HepG2 (cell line): ENCODE data around the gene PCDH10. TPM values are rescaled to one million over a fixed set of nuclear protein-coding genes. Genes with fewer than 3 reads are reported as not detected.

Experiments used
- ATAC-seq: fragments of 200-7000 bp; cut with Tn5 transposase; 3 replicates; pipeline ENCODE4 v1.9.1; 2020; ENCODE audit warnings: mild to moderate bottlenecking, moderate library complexity
- BruUV-seq: library from RNA; stranded (reverse); fragments of 400-500 nt; replicated peaks from 2 replicates; lab custom pipeline; 2021; lab: Mats Ljungman, UMichigan
- CTCF ChIA-PET: fragments of 300-600 bp; formaldehyde crosslinking; extraction: SDS; loops from one replicate; lab custom pipeline; 2021; ENCODE audit warnings: low total read pairs, inconsistent platforms, low intra/inter-chr PET ratio; lab: Yijun Ruan, JAX
- POLR2A ChIA-PET: fragments of 350-600 bp; sonication (Branson Sonifier 250); formaldehyde crosslinking; loops from one replicate; lab custom pipeline; 2020; ENCODE audit warnings: antibody characterized with exemption, inconsistent platforms; lab: Yijun Ruan, JAX
- DNase-seq: peaks from one replicate; pipeline ENCODE4 v3.0.0-alpha.2; 2015; ENCODE audit warnings: low spot score
- FAIRE-seq: peaks from 3 replicates; lab custom pipeline; 2011; peaks lifted over from hg19 to GRCh38; lab: Jason Lieb, UNC
- H2AFZ ChIP-seq: one replicate; pipeline ENCODE4 v1.6.1; 2011; ENCODE audit warnings: low read length, inconsistent platforms
- H3K27ac ChIP-seq: fragments of 300-600 bp; 3 replicates; pipeline ENCODE4 v1.8.0; 2011; ENCODE audit warnings: mixed run types, mild to moderate bottlenecking, mixed read lengths, low read length, inconsistent platforms; ENCODE audit not compliant: insufficient read depth; ENCODE audit errors: extremely low read length
- H3K27me3 ChIP-seq, 2 experiments: fragments of 200-600 bp in 1 of 2; 2 replicates in 1 of 2; 3 replicates in 1 of 2; pipeline versions ENCODE4 v1.6.0 to v1.8.0; 2011; ENCODE audit warnings: low read length in 2 of 2, mild to moderate bottlenecking in 2 of 2, moderate library complexity in 2 of 2, inconsistent platforms in 1 of 2; ENCODE audit not compliant: insufficient read depth in 2 of 2, control insufficient read depth in 1 of 2
- H3K36me3 ChIP-seq, 2 experiments: fragments of 200-600 bp in 1 of 2; replicated peaks in 1 of 2; 2 replicates in 1 of 2; 3 replicates in 1 of 2; pipeline versions ENCODE4 v1.5.1 to v1.8.0; 2011; ENCODE audit warnings: low read length in 2 of 2, inconsistent platforms in 1 of 2; ENCODE audit not compliant: insufficient read depth in 2 of 2, control insufficient read depth in 1 of 2
- H3K4me1 ChIP-seq: 2 replicates; pipeline ENCODE4 v1.5.1; 2012; ENCODE audit warnings: low read length, inconsistent platforms; ENCODE audit not compliant: insufficient read depth
- H3K4me2 ChIP-seq: 2 replicates; pipeline ENCODE4 v1.6.0; 2011; ENCODE audit warnings: low read depth, low read length, inconsistent platforms
- H3K4me3 ChIP-seq, 3 experiments: fragments of 200-600 bp in 1 of 3; sonication (generic), shearing (Covaris generic) in 1 of 3; replicated peaks in 1 of 3; 2 replicates each; pipeline ENCODE4 v1.5.1; 2011 to 2016; ENCODE audit warnings: low read length in 3 of 3, inconsistent platforms in 2 of 3, low read depth in 2 of 3, mild to moderate bottlenecking in 2 of 3, control low read depth in 1 of 3, mixed read lengths in 1 of 3; ENCODE audit not compliant: insufficient read depth in 1 of 3
- H3K79me2 ChIP-seq: one replicate; pipeline ENCODE4 v1.6.1; 2011; ENCODE audit warnings: low read length, inconsistent platforms; ENCODE audit not compliant: insufficient read depth
- H3K9ac ChIP-seq: 2 replicates; pipeline ENCODE4 v1.6.0; 2011; ENCODE audit warnings: mild to moderate bottlenecking, low read depth, low read length, inconsistent platforms; ENCODE audit not compliant: insufficient read depth
- H3K9me3 ChIP-seq: 2 replicates; pipeline ENCODE4 v1.5.1; 2012; ENCODE audit warnings: mild to moderate bottlenecking, low read length
- H4K20me1 ChIP-seq: 2 replicates; pipeline ENCODE4 v1.6.0; 2011; ENCODE audit warnings: inconsistent platforms, mild to moderate bottlenecking, low read length, moderate library complexity; ENCODE audit not compliant: insufficient read depth
- E2F1 ChIP-seq: sonication (generic); formaldehyde crosslinking; IDR thresholded peaks from 2 replicates; pipeline ENCODE4 v1.5.0; 2020; ENCODE audit warnings: missing genetic modification reagents
- ISL2 ChIP-seq: sonication (generic); formaldehyde crosslinking; IDR thresholded peaks from 2 replicates; pipeline ENCODE4 v1.5.0; 2020; ENCODE audit warnings: missing genetic modification reagents
- JDP2 ChIP-seq: sonication (generic); formaldehyde crosslinking; IDR thresholded peaks from 2 replicates; pipeline ENCODE4 v1.8.1; 2022; ENCODE audit warnings: missing genetic modification reagents, borderline replicate concordance
- KLF13 ChIP-seq: sonication (generic); formaldehyde crosslinking; IDR thresholded peaks from 2 replicates; pipeline ENCODE4 v1.4.0; 2020; ENCODE audit warnings: mild to moderate bottlenecking, missing genetic modification reagents
- MXI1 ChIP-seq: IDR thresholded peaks from 3 replicates; pipeline ENCODE4 v1.6.1; 2012; ENCODE audit warnings: low read depth, low read length, inconsistent platforms, borderline replicate concordance
- MYPOP ChIP-seq: sonication (generic); formaldehyde crosslinking; IDR thresholded peaks from 2 replicates; pipeline ENCODE4 v1.8.1; 2023; ENCODE audit warnings: mild to moderate bottlenecking, moderate library complexity, missing genetic modification reagents
- PATZ1 ChIP-seq: sonication (generic); formaldehyde crosslinking; IDR thresholded peaks from 2 replicates; pipeline ENCODE4 v1.4.0; 2020; ENCODE audit warnings: missing genetic modification reagents
- RBFOX2 ChIP-seq: fragments of 200-400 bp; formaldehyde crosslinking; IDR thresholded peaks from 2 replicates; pipeline ENCODE4 v1.6.1; 2017; ENCODE audit warnings: low read depth, mild to moderate bottlenecking, low read length
- RBM39 ChIP-seq: fragments of 200-400 bp; formaldehyde crosslinking; IDR thresholded peaks from one replicate; pipeline ENCODE4 v1.6.1; 2018; ENCODE audit warnings: antibody characterized with exemption, mild to moderate bottlenecking, low read depth, low read length; ENCODE audit not compliant: poor library complexity, severe bottlenecking
- RFX5 ChIP-seq: IDR thresholded peaks from 2 replicates; pipeline ENCODE4 v1.6.1; 2011; ENCODE audit warnings: low read depth, low read length, improper control_type of control experiment
- ZFP91 ChIP-seq: sonication (generic); formaldehyde crosslinking; IDR thresholded peaks from 2 replicates; pipeline ENCODE4 v1.9.0; 2022; ENCODE audit warnings: missing genetic modification reagents, mild to moderate bottlenecking, borderline replicate concordance
- ZNF367 ChIP-seq: sonication (generic); formaldehyde crosslinking; IDR thresholded peaks from 2 replicates; pipeline ENCODE4 v1.4.0; 2020; ENCODE audit warnings: missing genetic modification reagents, borderline replicate concordance
- ZNF563 ChIP-seq: sonication (generic); formaldehyde crosslinking; IDR thresholded peaks from 2 replicates; pipeline ENCODE4 v1.8.0; 2022; ENCODE audit warnings: mild to moderate bottlenecking, moderate library complexity, missing genetic modification reagents
- ZNF816 ChIP-seq: sonication (generic); formaldehyde crosslinking; IDR thresholded peaks from 2 replicates; pipeline ENCODE4 v1.8.0; 2022; ENCODE audit warnings: missing genetic modification reagents, mild to moderate bottlenecking, borderline replicate concordance
- in situ Hi-C: cut with HindIII; loops from 2 replicates; pipeline ENCODE4 v1.10.0; 2017; ENCODE audit warnings: low pct_unique_long_range_greater_than_20kb; ENCODE audit not compliant: extremely low pct_ligation_motif_present
- intact Hi-C: fragments of 100-400 bp; cut with micrococcal nuclease; formaldehyde crosslinking; loops from one replicate; pipeline ENCODE4 v1.10.0; 2022; ENCODE audit not compliant: unreplicated experiment
- polyA plus RNA-seq, 8 experiments: library from polyadenylated mRNA; depleted of rRNA in 3 of 8; stranded (reverse) in 7 of 8; unstranded in 1 of 8; fragments of >200 nt; fragmentation: Illumina TruSeq in 4 of 8; extraction: Trizol in 4 of 8; gene quantifications; 2 replicates each; pipeline versions ENCODE4 v1.2.1 to v1.2.3, GENCODE V29; 2011 to 2016; ENCODE audit warnings: low read depth in 4 of 8, missing spikeins in 1 of 8, mixed read lengths in 1 of 8; ENCODE audit not compliant: insufficient read depth in 1 of 8
- total RNA-seq, 5 experiments: library from RNA; depleted of rRNA; stranded (reverse); fragments of >200 nt; fragmentation: Illumina TruSeq; extraction: Trizol; gene quantifications; 2 replicates each; pipeline ENCODE4 v1.2.3, GENCODE V29; 2016; ENCODE audit warnings: low read depth in 1 of 5

Gene PCDH10
- total and polyA plus RNA-seq, 2 of the 13 experiments (the other 11 are each of a cell fraction or from before 2014, with no cell fraction given) = not detected

GRCh38 chr4:133112641-133113040, 36.5 kb upstream of the PCDH10 start:
- Histone ChIP-seq H3K27ac (no peak overlapping the region), H3K4me1 (no peaks in the 10 kb centered on the region), H3K79me2 (no peaks in the 10 kb centered on the region), H4K20me1 (no peaks in the 10 kb centered on the region), H3K9me3 (no peaks in the 10 kb centered on the region), H3K9ac (no peak overlapping the region), H3K27me3 (no peaks in the 10 kb centered on the region), H3K4me2 (no peak overlapping the region), H3K4me3 (no peak overlapping the region), H3K36me3 (no peaks in the 10 kb centered on the region), H2AFZ (no peak overlapping the region)
- TF ChIP-seq MXI1 = no peak
- no peak for TF ChIP-seq ZNF816 (CRISPR knock-in tag)
- no peak for TF ChIP-seq ISL2 (CRISPR knock-in tag)
- TF ChIP-seq PATZ1 (CRISPR knock-in tag) = no peak
- TF ChIP-seq ZNF367 (CRISPR knock-in tag) = no peak
- no peak for TF ChIP-seq MYPOP (CRISPR knock-in tag)
- no peak for TF ChIP-seq RBM39
- TF ChIP-seq RBFOX2 = no peak
- no peak for TF ChIP-seq ZNF563
- TF ChIP-seq RFX5 = no peak
- no peak for TF ChIP-seq JDP2 (CRISPR knock-in tag)
- TF ChIP-seq KLF13 (CRISPR knock-in tag) = no peak
- no peak for TF ChIP-seq E2F1
- TF ChIP-seq ZFP91 (CRISPR knock-in tag) = no peak
- in situ Hi-C loops = no loop called here
- no peak for DNase-seq
- intact Hi-C loops = no loop called here
- no peak for FAIRE-seq
- no TSS peak for BruUV-seq
- POLR2A ChIA-PET = no interaction called here
- ATAC-seq = no peak
- CTCF ChIA-PET = no interaction called here
